ENCODE results near the gene SNED1.

Gene SNED1

DNA sequence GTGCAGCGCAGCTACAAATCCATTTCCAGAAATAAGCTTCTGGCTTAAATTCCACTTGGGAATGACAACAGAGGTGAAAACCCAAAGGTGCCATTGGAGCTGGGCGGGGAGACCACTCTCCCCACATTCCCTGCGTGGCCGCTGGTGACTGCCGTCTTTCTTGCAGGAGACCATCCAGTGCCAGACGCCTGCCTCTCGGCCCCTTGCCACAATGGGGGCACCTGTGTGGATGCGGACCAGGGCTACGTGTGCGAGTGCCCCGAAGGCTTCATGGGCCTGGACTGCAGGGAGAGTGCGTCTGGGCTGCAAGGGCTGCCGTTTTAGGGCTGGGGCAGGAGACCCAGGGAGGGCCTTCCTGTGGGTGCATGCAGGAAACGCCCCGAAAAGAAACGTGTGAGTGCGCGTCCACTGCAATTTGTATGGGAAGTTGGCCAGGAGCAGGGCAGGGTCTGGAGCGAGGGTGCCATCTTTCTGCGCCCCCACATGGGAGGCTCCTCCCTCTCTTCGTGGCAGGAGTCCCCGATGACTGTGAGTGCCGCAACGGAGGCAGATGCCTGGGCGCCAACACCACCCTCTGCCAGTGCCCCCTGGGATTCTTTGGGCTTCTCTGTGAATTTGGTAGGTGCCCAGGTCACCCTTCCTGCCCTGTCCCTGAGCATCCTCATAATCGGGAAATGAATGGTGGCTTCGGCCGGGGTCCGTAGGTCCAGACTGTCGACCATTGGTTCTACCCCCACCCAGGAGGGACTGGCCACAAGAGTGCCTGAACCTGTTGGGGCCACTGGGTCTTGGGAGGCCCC, 49.9 kb downstream of the SNED1 start:
- Histone ChIP-seq H4K8ac (ENCODE audit: low read depth, low read length) (no peak overlapping the region), H3K4me3 (ENCODE audit: low read length) (no peak overlapping the region), H3K23ac (ENCODE audit: low read length) (no peak overlapping the region), H3K9ac (ENCODE audit: low read length) (no peak overlapping the region), H3K27ac (ENCODE audit: low read depth, low read length) (no peak overlapping the region), H4K5ac (ENCODE audit: low read length) (no peak overlapping the region), H3K56ac (ENCODE audit: low read length) (no peak overlapping the region), H3K4me1 (ENCODE audit: control insufficient read depth, low read depth, low read length) (no peaks in the 10 kb centered on the region), H3K4ac (ENCODE audit: low read depth, low read length) (no peak overlapping the region), H3K79me2 (ENCODE audit: control insufficient read depth, insufficient read depth, low read length) (no peaks in the 10 kb centered on the region), H2BK120ac (ENCODE audit: low read depth, low read length) (no peak overlapping the region), H3K27me3 (ENCODE audit: insufficient read depth, low read length, poor library complexity) (no peaks in the 10 kb centered on the region), H3K79me1 (ENCODE audit: low read length) (no peaks in the 10 kb centered on the region), H2AK5ac (ENCODE audit: low read length) (no peak overlapping the region), H3K18ac (ENCODE audit: low read length) (no peak overlapping the region), H2BK15ac (replicated peaks; ENCODE audit: low read depth) (no peak overlapping the region), H2BK5ac (ENCODE audit: low read length) (no peak overlapping the region), H3K4me2 (ENCODE audit: low read length) (no peak overlapping the region), H3K36me3 (ENCODE audit: control insufficient read depth, insufficient read depth, low read length) (no peaks in the 10 kb centered on the region)
- DNase-seq: no peak
- no CpG with 5 or more reads among the region's 30 CpGs for WGBS (ENCODE audit: extremely low coverage, insufficient coverage, low lambda C conversion rate)

DNA sequence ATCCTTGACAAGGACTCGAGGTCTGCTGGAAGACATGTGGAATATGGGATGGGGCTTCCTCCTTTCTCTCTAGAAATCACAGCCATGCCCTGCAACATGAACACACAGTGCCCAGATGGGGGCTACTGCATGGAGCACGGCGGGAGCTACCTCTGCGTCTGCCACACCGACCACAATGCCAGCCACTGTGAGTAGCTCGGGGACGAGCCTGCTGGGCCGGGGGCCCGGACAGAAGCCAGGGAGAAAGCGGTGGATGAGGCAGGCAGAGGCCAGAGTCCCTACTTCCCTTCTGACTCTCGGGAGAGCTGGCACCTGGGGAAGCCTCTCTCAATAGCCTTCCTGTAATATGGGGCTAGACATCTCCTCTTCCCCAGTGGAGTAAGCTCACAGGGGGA, 50.5 kb downstream of the SNED1 start:
- Histone ChIP-seq H3K79me1 (ENCODE audit: low read length) (no peaks in the 10 kb centered on the region), H3K36me3 (ENCODE audit: control insufficient read depth, insufficient read depth, low read length) (no peaks in the 10 kb centered on the region), H2AK5ac (ENCODE audit: low read length) (no peak overlapping the region), H3K27me3 (ENCODE audit: insufficient read depth, low read length, poor library complexity) (no peaks in the 10 kb centered on the region), H2BK5ac (ENCODE audit: low read length) (no peak overlapping the region), H3K4me2 (ENCODE audit: low read length) (no peak overlapping the region), H3K23ac (ENCODE audit: low read length) (no peak overlapping the region), H3K27ac (ENCODE audit: low read depth, low read length) (no peak overlapping the region), H3K56ac (ENCODE audit: low read length) (no peak overlapping the region), H3K9ac (ENCODE audit: low read length) (no peak overlapping the region), H4K5ac (ENCODE audit: low read length) (no peak overlapping the region), H4K8ac (ENCODE audit: low read depth, low read length) (no peak overlapping the region), H3K79me2 (ENCODE audit: control insufficient read depth, insufficient read depth, low read length) (no peaks in the 10 kb centered on the region), H2BK120ac (ENCODE audit: low read depth, low read length) (no peak overlapping the region), H3K4me1 (ENCODE audit: control insufficient read depth, low read depth, low read length) (no peaks in the 10 kb centered on the region), H3K18ac (ENCODE audit: low read length) (no peak overlapping the region), H2BK15ac (replicated peaks; ENCODE audit: low read depth) (no peak overlapping the region), H3K4me3 (ENCODE audit: low read length) (no peak overlapping the region), H3K4ac (ENCODE audit: low read depth, low read length) (no peak overlapping the region)
- DNase-seq: no peak
- no CpG with 5 or more reads among the region's 11 CpGs for WGBS (ENCODE audit: extremely low coverage, insufficient coverage, low lambda C conversion rate)

DNA sequence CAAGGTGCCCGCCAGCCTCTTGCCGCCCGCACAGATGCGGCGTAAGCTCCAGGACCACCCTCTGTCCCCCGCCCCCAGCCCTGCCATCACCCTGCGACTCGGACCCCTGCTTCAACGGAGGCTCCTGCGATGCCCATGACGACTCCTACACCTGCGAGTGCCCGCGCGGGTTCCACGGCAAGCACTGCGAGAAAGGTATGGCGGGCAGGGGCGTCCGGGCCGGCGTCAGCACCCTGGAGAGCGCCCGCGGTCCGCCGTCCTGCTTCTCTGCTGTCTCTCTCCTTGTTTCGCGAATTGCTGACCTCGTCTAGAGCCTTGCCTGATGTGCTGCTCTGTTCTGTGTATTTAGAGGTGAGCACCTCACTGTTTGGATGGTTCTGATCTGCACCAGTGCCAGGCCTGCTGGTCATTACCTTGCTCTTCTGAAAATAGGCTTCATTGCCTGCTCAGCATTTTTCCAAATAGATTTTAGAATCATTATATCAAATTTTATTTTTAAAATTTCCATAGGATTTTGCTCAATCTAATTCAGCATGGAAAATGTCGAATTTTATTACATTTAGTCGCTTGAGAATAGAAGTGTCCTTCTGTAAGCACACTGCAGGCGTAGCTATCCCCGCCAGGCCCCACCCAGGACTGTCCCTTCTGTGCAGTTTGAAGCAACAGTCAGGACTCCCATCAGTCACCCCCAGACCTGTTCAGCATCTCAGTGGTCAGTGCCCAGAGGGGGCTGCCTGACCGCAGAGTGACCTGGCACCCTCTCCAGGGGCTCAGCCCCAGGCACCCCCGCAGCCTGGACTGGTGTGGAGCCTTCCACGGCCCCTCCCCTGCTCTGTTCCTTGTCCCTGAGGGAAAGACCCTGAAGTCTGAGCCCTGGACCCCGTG, 51.6 kb downstream of the SNED1 start:
- Histone ChIP-seq H3K36me3 (ENCODE audit: control insufficient read depth, insufficient read depth, low read length) (no peaks in the 10 kb centered on the region), H3K9ac (ENCODE audit: low read length) (no peak overlapping the region), H3K18ac (ENCODE audit: low read length) (no peak overlapping the region)

DNA sequence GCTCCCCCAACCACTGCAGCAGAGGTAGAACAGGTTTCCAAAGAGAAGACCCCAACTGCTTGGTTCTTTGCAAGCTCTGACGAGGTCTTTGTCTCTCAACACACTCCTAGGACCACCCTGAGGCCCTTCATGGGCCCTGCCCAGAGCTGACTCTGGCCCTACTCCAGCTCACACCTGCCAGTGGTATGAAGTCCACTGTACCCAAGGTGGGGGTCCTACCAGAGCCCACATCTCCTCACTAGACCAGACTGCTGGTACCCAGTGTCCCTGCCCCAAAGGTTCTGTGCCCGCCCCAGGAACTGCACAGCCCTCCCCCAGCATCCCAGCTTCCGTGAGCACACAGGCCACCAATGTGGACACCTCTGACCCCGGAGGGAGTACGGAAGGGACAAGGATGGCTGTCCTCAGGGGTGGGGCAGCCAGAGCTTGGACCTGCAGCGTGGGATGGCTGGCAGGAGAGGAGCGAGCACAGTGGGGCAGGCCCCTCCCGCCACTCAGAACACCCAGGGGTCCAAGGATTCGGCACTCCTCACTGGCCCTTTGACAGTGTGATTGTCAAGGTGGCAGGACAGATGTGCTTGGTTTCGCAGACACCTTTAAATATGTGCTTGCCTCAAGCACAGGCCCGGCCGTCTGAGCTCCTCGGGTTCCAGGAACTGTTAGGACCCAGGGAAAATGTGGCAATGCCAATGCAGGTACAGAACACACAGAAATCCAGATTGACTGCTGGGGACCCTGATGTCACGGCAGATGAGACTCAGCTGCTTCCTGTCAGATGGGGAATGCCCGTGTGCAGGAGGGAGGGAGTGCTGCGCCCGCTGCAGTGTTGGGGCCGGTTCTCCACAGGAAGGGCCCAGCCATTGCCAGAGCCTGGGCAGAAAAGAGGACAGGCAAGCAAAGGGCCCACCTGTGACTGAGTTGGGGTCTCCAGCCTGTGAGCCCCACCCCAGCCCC, 52.5 kb downstream of the SNED1 start:
- H3K23ac ChIP-seq (ENCODE audit: low read length): no peak overlapping the region
- H3K9ac ChIP-seq (ENCODE audit: low read length): no peak overlapping the region
- no peaks in the 10 kb centered on the region for H3K79me2 ChIP-seq (ENCODE audit: control insufficient read depth, insufficient read depth, low read length)
- no peak overlapping the region for H3K18ac ChIP-seq (ENCODE audit: low read length)
- no peak overlapping the region for H3K27ac ChIP-seq (ENCODE audit: low read depth, low read length)
- no peak overlapping the region for H2BK15ac ChIP-seq (replicated peaks; ENCODE audit: low read depth)
- no peaks in the 10 kb centered on the region for H3K79me1 ChIP-seq (ENCODE audit: low read length)
- no peaks in the 10 kb centered on the region for H3K36me3 ChIP-seq (ENCODE audit: control insufficient read depth, insufficient read depth, low read length)
- H3K4me3 ChIP-seq (ENCODE audit: low read length): no peak overlapping the region
- H3K4ac ChIP-seq (ENCODE audit: low read depth, low read length): no peak overlapping the region
- no peak for DNase-seq
- no CpG with 5 or more reads among the region's 18 CpGs for WGBS (ENCODE audit: extremely low coverage, insufficient coverage, low lambda C conversion rate)
- H2BK120ac ChIP-seq (ENCODE audit: low read depth, low read length): no peak overlapping the region
- no peak overlapping the region for H3K4me2 ChIP-seq (ENCODE audit: low read length)
- no peaks in the 10 kb centered on the region for H3K4me1 ChIP-seq (ENCODE audit: control insufficient read depth, low read depth, low read length)
- H3K27me3 ChIP-seq (ENCODE audit: insufficient read depth, low read length, poor library complexity): no peaks in the 10 kb centered on the region
- H4K8ac ChIP-seq (ENCODE audit: low read depth, low read length): no peak overlapping the region
- H2BK5ac ChIP-seq (ENCODE audit: low read length): no peak overlapping the region
- no peak overlapping the region for H2AK5ac ChIP-seq (ENCODE audit: low read length)
- no peak overlapping the region for H3K56ac ChIP-seq (ENCODE audit: low read length)
- no peak overlapping the region for H4K5ac ChIP-seq (ENCODE audit: low read length)

More for the DNA sequence above, 51.6 kb downstream of the SNED1 start:
- no peak overlapping the region for H4K8ac ChIP-seq (ENCODE audit: low read depth, low read length)
- WGBS (ENCODE audit: extremely low coverage, insufficient coverage, low lambda C conversion rate): no CpG with 5 or more reads among the region's 38 CpGs
- H3K4me1 ChIP-seq (ENCODE audit: control insufficient read depth, low read depth, low read length): no peaks in the 10 kb centered on the region
- no peak overlapping the region for H3K4me2 ChIP-seq (ENCODE audit: low read length)
- no peak overlapping the region for H3K56ac ChIP-seq (ENCODE audit: low read length)
- peak; percentile 57 for DNase-seq
- no peak overlapping the region for H3K4me3 ChIP-seq (ENCODE audit: low read length)
- no peaks in the 10 kb centered on the region for H3K79me1 ChIP-seq (ENCODE audit: low read length)
- no peak overlapping the region for H4K5ac ChIP-seq (ENCODE audit: low read length)
- H3K27me3 ChIP-seq (ENCODE audit: insufficient read depth, low read length, poor library complexity): no peaks in the 10 kb centered on the region
- no peaks in the 10 kb centered on the region for H3K79me2 ChIP-seq (ENCODE audit: control insufficient read depth, insufficient read depth, low read length)
- H3K23ac ChIP-seq (ENCODE audit: low read length): no peak overlapping the region
- no peak overlapping the region for H2AK5ac ChIP-seq (ENCODE audit: low read length)
- H2BK120ac ChIP-seq (ENCODE audit: low read depth, low read length): no peak overlapping the region
- H3K27ac ChIP-seq (ENCODE audit: low read depth, low read length): no peak overlapping the region
- H3K4ac ChIP-seq (ENCODE audit: low read depth, low read length): no peak overlapping the region
- H2BK15ac ChIP-seq (replicated peaks; ENCODE audit: low read depth): no peak overlapping the region
- no peak overlapping the region for H2BK5ac ChIP-seq (ENCODE audit: low read length)

DNA sequence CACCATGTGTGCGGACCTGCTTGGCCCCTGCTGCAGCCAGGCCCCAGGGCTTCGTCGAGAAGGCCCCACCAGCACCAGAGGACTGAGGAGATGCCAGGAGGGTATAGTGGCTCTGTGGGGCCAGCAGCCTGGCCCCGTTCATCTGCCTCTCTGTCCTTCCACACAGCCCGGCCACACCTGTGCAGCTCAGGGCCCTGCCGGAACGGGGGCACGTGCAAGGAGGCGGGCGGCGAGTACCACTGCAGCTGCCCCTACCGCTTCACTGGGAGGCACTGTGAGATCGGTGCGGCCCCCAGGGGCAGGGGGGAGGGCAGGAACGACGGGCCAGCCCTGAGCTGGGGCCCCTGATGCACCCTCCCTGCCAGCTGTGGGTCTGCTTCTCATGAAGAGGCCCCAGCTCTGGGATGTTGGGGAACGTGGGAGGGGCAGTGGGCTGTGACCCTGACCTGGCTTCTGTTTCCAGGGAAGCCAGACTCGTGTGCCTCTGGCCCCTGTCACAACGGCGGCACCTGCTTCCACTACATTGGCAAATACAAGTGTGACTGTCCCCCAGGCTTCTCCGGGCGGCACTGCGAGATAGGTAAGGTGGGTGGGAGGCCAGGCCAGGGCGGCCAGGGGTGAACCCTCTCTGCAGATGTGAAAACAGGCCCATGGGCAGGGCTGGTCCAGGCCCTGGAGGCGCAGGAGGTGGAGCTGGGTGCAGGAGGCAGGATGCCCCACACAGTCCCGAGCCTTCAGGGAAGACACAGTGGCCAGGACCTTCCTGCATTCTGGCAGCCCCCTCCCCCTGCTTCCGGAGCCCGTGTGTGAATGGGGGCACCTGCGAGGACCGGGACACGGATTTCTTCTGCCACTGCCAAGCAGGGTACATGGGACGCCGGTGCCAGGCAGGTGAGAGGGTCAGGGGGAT, 53.4 kb downstream of the SNED1 start:
- H3K4me3 ChIP-seq (ENCODE audit: low read length): no peak overlapping the region

More for the DNA sequence above, 53.4 kb downstream of the SNED1 start:
- H3K36me3 ChIP-seq (ENCODE audit: control insufficient read depth, insufficient read depth, low read length): no peaks in the 10 kb centered on the region
- no peak overlapping the region for H2BK120ac ChIP-seq (ENCODE audit: low read depth, low read length)
- no CpG with 5 or more reads among the region's 33 CpGs for WGBS (ENCODE audit: extremely low coverage, insufficient coverage, low lambda C conversion rate)
- H3K23ac ChIP-seq (ENCODE audit: low read length): no peak overlapping the region
- H3K4me2 ChIP-seq (ENCODE audit: low read length): no peak overlapping the region
- no peak for DNase-seq
- H3K27me3 ChIP-seq (ENCODE audit: insufficient read depth, low read length, poor library complexity): no peaks in the 10 kb centered on the region
- no peaks in the 10 kb centered on the region for H3K79me2 ChIP-seq (ENCODE audit: control insufficient read depth, insufficient read depth, low read length)
- no peak overlapping the region for H3K4ac ChIP-seq (ENCODE audit: low read depth, low read length)
- no peak overlapping the region for H3K18ac ChIP-seq (ENCODE audit: low read length)
- no peaks in the 10 kb centered on the region for H3K79me1 ChIP-seq (ENCODE audit: low read length)
- H3K9ac ChIP-seq (ENCODE audit: low read length): no peak overlapping the region
- no peak overlapping the region for H2BK15ac ChIP-seq (replicated peaks; ENCODE audit: low read depth)
- no peak overlapping the region for H4K8ac ChIP-seq (ENCODE audit: low read depth, low read length)
- H3K56ac ChIP-seq (ENCODE audit: low read length): no peak overlapping the region
- H4K5ac ChIP-seq (ENCODE audit: low read length): no peak overlapping the region
- H3K4me1 ChIP-seq (ENCODE audit: control insufficient read depth, low read depth, low read length): no peaks in the 10 kb centered on the region
- no peak overlapping the region for H2BK5ac ChIP-seq (ENCODE audit: low read length)
- H3K27ac ChIP-seq (ENCODE audit: low read depth, low read length): no peak overlapping the region
- H2AK5ac ChIP-seq (ENCODE audit: low read length): no peak overlapping the region
